ENCODE results near the gene HTT-AS.

DNA sequence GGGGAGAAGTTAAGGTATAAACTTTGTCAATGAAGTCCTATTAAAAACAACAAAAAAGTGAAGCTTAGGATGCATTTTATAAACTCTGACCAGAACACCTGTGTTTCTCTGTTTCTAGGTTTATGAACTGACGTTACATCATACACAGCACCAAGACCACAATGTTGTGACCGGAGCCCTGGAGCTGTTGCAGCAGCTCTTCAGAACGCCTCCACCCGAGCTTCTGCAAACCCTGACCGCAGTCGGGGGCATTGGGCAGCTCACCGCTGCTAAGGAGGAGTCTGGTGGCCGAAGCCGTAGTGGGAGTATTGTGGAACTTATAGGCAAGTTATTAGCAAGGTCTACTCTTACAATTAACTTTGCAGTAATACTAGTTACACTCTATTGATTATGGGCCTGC, 46.8 kb upstream of the HTT-AS start:
- no peak for TF ChIP-seq POLR2A (IDR thresholded peaks at IDR 0.05)
- no peak for TF ChIP-seq EP300 (IDR thresholded peaks at IDR 0.05)
- TF ChIP-seq POLR2AphosphoS5 (IDR thresholded peaks at IDR 0.05): no peak

All from suprapubic skin (tissue), 4 donors.